Measurements from ENCODE around the gene FLOT1. TPM values are rescaled to one million over a fixed set of nuclear protein-coding genes. Genes with fewer than 3 reads are reported as not detected.
A peak's percentile ranks its signal among the peaks of the same experiment; 100 is the strongest.

The FLOT1 gene
- total and polyA plus RNA-seq, 2 of the 13 experiments (the other 11 are each of a cell fraction or from before 2014, with no cell fraction given): 82.3 to 130 TPM

DNA sequence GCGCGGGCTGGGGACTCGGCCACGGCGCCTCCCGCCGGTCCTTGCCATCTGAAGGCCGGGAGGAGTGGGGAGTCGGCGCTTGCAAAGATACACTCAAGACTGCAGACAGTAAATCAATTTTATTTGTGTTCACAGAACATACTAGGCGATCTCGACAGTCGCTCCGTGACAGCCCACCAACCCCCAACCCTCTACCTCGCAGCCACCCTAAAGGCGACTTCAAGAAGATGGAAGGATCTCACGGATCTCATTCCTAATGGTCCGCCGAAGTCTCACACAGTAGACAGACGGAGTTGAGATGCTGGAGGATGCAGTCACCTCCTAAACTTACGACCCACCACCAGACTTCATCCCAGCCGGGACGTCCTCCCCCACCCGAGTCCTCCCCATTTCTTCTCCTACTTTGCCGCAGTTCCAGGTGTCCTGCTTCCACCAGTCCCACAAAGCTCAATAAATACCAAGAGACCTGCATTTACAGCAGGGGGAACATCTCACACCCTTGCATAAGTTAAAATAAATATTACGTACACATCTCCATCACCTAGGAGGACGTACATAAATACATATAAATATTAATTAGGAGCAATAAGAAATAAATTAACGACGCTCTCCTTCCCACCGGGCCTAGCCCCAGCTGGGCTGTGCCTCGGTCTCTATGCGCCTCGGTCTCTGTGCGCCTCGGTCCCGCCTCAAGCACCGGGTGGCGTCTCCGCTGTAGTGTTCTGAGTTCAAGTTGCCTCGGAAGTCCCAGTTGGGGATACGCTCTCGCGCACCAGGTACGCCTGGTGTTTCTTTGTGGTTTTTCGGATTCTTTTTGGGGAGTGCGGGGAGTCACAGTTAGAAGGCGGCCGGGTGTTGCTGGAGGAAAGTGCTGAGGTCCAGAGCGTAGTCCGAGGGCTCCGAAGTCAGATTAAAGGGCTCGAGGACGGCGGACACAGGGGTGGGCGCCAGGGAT, 889 bp upstream of the FLOT1 start (continued):
- TF ChIP-seq, protein P1, sequence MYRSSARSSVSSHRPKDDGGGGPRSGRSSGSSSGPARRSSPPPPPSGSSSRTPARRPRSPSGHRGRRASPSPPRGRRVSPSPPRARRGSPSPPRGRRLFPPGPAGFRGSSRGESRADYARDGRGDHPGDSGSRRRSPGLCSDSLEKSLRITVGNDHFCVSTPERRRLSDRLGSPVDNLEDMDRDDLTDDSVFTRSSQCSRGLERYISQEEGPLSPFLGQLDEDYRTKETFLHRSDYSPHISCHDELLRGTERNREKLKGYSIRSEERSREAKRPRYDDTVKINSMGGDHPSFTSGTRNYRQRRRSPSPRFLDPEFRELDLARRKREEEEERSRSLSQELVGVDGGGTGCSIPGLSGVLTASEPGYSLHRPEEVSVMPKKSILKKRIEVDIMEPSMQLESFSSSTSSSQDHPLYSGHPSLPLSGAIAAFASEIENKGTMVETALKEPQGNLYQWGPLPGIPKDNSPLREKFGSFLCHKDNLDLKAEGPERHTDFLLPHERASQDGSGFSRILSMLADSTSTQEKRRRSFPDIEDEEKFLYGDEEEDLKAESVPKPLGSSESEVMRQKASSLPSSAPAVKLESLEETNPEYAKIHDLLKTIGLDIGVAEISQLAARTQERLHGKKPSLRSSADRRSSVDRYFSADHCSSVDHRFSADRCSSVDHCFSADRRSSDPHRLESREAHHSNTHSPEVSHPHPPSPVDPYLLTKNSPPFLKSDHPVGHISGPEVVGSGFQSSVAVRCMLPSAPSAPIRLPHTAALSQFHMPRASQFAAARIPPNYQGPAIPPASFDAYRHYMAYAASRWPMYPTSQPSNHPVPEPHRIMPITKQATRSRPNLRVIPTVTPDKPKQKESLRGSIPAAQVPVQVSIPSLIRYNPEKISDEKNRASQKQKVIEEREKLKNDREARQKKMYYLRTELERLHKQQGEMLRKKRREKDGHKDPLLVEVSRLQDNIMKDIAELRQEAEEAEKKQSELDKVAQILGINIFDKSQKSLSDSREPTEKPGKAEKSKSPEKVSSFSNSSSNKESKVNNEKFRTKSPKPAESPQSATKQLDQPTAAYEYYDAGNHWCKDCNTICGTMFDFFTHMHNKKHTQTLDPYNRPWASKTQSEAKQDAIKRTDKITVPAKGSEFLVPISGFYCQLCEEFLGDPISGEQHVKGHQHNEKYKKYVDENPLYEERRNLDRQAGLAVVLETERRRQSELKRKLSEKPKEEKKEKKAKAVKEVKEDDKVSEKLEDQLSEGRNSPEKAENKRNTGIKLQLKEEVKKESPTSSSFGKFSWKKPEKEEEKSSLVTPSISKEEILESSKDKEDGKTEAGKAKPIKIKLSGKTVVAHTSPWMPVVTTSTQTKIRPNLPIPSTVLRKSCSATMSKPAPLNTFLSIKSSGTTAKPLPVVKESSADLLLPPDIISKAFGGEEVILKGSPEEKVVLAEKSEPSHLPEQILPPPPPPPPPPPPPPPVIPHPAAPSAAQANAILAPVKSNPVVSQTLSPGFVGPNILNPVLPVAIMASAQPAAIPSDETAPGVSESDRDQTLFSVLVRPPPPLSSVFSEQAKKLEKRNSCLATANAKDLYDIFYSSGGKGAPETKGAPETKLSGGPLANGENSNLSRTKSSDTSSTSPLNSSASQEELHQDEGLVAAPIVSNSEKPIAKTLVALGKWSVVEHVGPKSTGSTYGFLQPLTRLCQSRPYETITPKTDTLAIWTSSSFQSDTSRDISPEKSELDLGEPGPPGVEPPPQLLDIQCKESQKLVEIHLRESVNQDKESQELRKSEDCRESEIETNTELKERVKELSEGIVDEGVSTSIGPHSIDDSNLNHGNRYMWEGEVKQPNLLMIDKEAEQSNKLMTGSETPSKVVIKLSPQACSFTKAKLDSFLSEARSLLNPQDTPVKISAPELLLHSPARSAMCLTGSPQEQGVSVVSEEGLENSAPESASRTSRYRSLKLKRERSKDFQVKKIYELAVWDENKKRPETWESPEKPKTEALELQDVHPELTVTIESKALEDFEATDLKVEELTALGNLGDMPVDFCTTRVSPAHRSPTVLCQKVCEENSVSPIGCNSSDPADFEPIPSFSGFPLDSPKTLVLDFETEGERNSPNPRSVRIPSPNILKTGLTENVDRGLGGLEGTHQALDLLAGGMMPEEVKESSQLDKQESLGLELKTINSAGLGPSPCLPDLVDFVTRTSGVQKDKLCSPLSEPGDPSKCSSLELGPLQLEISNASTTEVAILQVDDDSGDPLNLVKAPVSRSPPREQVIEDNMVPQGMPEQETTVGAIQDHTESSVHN (CRISPR knock-in tag; IDR thresholded peaks at IDR 0.05): no peak
- TF ChIP-seq FOXA3 (CRISPR knock-in tag; IDR thresholded peaks at IDR 0.05) (no peak), ZKSCAN1 (IDR thresholded peaks at IDR 0.05; ENCODE audit: low read length) (no peak), ADNP (CRISPR knock-in tag; IDR thresholded peaks at IDR 0.05) (no peak), ZNF350 (CRISPR knock-in tag; IDR thresholded peaks at IDR 0.05; ENCODE audit: borderline replicate concordance, low read depth) (peak; percentile 36), CREB1 (IDR thresholded peaks at IDR 0.05) (no peak), CREB1 (CRISPR knock-in tag; IDR thresholded peaks at IDR 0.05) (no peak), ZNF17 (CRISPR knock-in tag; IDR thresholded peaks at IDR 0.05) (no peak), CREM (IDR thresholded peaks at IDR 0.05) (no peak; the same call in 1 of the 2 replicates), CREM (CRISPR knock-in tag; IDR thresholded peaks at IDR 0.05) (no peak), NPAS2 (CRISPR knock-in tag; IDR thresholded peaks at IDR 0.05; ENCODE audit: borderline replicate concordance) (no peak)
- TF ChIP-seq, protein P2, sequence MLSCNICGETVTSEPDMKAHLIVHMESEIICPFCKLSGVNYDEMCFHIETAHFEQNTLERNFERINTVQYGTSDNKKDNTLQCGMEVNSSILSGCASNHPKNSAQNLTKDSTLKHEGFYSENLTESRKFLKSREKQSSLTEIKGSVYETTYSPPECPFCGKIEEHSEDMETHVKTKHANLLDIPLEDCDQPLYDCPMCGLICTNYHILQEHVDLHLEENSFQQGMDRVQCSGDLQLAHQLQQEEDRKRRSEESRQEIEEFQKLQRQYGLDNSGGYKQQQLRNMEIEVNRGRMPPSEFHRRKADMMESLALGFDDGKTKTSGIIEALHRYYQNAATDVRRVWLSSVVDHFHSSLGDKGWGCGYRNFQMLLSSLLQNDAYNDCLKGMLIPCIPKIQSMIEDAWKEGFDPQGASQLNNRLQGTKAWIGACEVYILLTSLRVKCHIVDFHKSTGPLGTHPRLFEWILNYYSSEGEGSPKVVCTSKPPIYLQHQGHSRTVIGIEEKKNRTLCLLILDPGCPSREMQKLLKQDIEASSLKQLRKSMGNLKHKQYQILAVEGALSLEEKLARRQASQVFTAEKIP (CRISPR knock-in tag; IDR thresholded peaks at IDR 0.05; ENCODE audit: borderline replicate concordance): no peak
- TF ChIP-seq, protein P3, sequence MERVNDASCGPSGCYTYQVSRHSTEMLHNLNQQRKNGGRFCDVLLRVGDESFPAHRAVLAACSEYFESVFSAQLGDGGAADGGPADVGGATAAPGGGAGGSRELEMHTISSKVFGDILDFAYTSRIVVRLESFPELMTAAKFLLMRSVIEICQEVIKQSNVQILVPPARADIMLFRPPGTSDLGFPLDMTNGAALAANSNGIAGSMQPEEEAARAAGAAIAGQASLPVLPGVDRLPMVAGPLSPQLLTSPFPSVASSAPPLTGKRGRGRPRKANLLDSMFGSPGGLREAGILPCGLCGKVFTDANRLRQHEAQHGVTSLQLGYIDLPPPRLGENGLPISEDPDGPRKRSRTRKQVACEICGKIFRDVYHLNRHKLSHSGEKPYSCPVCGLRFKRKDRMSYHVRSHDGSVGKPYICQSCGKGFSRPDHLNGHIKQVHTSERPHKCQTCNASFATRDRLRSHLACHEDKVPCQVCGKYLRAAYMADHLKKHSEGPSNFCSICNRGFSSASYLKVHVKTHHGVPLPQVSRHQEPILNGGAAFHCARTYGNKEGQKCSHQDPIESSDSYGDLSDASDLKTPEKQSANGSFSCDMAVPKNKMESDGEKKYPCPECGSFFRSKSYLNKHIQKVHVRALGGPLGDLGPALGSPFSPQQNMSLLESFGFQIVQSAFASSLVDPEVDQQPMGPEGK (CRISPR knock-in tag; IDR thresholded peaks at IDR 0.05): no peak
- TF ChIP-seq, protein P4, sequence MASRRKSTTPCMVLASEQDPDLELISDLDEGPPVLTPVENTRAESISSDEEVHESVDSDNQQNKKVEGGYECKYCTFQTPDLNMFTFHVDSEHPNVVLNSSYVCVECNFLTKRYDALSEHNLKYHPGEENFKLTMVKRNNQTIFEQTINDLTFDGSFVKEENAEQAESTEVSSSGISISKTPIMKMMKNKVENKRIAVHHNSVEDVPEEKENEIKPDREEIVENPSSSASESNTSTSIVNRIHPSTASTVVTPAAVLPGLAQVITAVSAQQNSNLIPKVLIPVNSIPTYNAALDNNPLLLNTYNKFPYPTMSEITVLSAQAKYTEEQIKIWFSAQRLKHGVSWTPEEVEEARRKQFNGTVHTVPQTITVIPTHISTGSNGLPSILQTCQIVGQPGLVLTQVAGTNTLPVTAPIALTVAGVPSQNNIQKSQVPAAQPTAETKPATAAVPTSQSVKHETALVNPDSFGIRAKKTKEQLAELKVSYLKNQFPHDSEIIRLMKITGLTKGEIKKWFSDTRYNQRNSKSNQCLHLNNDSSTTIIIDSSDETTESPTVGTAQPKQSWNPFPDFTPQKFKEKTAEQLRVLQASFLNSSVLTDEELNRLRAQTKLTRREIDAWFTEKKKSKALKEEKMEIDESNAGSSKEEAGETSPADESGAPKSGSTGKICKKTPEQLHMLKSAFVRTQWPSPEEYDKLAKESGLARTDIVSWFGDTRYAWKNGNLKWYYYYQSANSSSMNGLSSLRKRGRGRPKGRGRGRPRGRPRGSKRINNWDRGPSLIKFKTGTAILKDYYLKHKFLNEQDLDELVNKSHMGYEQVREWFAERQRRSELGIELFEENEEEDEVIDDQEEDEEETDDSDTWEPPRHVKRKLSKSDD (CRISPR knock-in tag; IDR thresholded peaks at IDR 0.05; ENCODE audit: low read depth): 0 out of 2 replicates have a peak, but pooled peaks have one; percentile 35
